Stimulated activated memory B cell treated with anti-CD40 and anti-IgM and Interleukin-4, amounts not matched to agents 10 μg/mL and 1 μg/mL and 100 μg/mL, for 72 hours (primary cell): Measurements from ENCODE around the gene MCUR1.
"Not testable (repeated sequence)": the region's sequence is repeated elsewhere in the genome, so short reads cannot be mapped to it uniquely, and the experiment has no call there.

Experiments
- ATAC-seq: fragments of 150-1000 bp; cut with Tn5 transposase; 2 replicates; pipeline ENCODE4 v1.10.0; 2021
- H3K27ac Mint-ChIP-seq: one replicate; pipeline ENCODE4 v1.8.0; 2022; ENCODE audit warnings: mild to moderate bottlenecking, mixed read lengths
- H3K27me3 Mint-ChIP-seq: one replicate; pipeline ENCODE4 v1.8.0; 2022; ENCODE audit warnings: mixed read lengths
- H3K36me3 Mint-ChIP-seq: one replicate; pipeline ENCODE4 v1.8.0; 2022; ENCODE audit warnings: mixed read lengths
- H3K4me1 Mint-ChIP-seq: one replicate; pipeline ENCODE4 v1.8.0; 2022; ENCODE audit warnings: mixed read lengths
- H3K4me3 Mint-ChIP-seq: one replicate; pipeline ENCODE4 v1.8.0; 2022; ENCODE audit warnings: mild to moderate bottlenecking, moderate library complexity, mixed read lengths
- H3K9me3 Mint-ChIP-seq: one replicate; pipeline ENCODE4 v1.8.0; 2022; ENCODE audit warnings: mixed read lengths

MCUR1 gene

DNA sequence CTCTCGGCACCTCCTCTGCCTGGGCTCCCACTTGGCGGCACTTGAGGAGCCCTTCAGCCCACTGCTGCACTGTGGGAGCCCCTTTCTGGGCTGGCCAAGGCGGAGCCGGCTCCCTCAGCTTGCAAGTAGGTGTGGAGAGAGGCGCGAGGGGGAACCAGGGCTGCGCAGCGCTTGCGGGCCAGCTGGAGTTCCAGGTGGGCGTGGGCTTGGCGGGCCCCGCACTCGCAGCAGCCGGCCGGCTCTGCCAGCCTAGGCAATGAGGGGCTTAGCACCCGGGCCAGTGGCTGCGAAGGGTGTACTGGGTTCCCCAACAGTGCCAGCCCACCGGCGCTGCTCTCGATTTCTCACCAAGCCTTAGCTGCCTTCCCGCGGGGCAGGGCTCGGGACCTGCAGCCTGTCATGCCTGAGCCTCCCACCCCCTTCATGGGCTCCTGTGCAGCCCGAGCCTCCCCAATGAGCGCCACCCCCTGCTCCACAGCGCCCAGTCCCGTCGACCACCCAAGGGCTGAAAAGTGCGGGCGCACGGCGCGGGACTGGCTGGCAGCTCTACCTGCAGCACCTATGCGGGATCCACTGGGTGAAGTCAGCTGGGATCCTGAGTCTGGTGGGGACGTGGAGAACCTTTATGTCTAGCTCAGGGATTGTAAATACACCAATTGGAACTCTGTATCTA, 41.9 kb downstream of the MCUR1 start:
- H3K4me1 Mint-ChIP-seq, result peaks cover 10% of the 10 kb centered on the region
- not testable (repeated sequence) for H3K9me3 Mint-ChIP-seq, H3K4me3 Mint-ChIP-seq, H3K36me3 Mint-ChIP-seq, H3K27ac Mint-ChIP-seq, ATAC-seq
- peaks cover 13% of the 10 kb centered on the region for H3K27me3 Mint-ChIP-seq

DNA sequence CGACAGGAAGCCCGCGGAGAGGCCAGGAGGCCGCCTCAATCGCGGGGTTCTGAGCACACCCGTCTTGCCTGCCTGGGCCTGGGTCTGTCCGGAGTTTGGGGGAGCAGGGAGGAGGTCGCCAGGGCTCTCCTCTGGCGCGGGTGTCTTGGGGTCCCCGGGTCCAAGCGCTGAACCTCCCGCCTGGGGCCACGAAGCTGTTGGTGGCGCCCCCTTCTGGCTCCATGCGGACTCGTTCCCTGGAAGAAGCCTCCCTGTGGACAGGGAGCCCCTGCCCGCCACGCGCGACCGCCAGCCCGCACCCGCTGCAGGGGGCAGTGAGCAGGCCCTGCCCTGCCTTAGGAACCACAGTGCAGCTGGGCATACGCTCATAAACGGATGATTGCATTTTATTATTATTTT, 44.7 kb downstream of the MCUR1 start:
- no peak for ATAC-seq
- Mint-ChIP-seq H3K4me1 (peaks cover 28% of the 10 kb centered on the region), H3K36me3 (no peaks in the 10 kb centered on the region), H3K27ac (no peak overlapping the region), H3K4me3 (no peak overlapping the region), H3K9me3 (no peaks in the 10 kb centered on the region), H3K27me3 (peaks cover 13% of the 10 kb centered on the region)

- peaks cover 13% of the 10 kb centered on the region for H3K27me3 Mint-ChIP-seq
These were observed 45.2 kb downstream of the MCUR1 start for GRCh38 chr6:13769034-13769654.

DNA sequence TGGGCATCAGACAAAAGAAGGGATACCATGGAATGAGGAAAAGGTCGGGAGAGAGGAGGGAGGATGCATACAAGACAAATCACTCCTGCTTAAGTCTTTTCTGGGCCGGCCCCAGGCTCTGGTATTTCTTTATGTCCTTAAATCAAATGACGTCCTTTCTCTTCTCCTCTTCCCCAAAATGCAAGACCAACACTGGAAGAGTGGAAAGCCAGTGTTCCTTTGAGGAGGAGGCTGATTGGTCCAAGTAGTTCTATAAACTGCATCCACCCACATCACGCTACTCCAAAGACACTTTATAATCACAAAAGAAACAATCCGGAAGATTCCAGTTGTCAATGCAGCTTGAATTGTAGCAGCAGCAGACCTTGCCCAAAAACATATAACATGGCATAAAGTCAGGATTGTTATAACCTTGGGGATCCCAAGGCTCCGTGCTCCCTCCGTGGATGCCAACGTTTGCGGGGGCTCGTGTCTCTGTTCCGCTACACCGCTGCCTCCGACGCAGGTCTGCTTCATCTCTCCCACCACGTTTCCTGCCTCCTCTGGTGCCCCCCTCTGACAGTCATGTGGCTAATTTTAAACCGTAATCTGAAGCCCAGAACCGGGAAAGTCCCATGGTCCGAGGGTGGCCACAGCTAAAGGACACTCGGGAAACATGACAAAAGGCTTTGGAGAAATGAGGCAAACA, 47.1 kb downstream of the MCUR1 start:
- H3K27ac Mint-ChIP-seq, result peak overlapping the region; percentile 21
- no peak for ATAC-seq
- H3K27me3 Mint-ChIP-seq, result peaks cover 13% of the 10 kb centered on the region
- peak overlapping the region; percentile 69 for H3K4me3 Mint-ChIP-seq
- no peaks in the 10 kb centered on the region for H3K36me3 Mint-ChIP-seq
- no peaks in the 10 kb centered on the region for H3K9me3 Mint-ChIP-seq
- peaks cover 46% of the 10 kb centered on the region for H3K4me1 Mint-ChIP-seq

More at GRCh38 chr6:13769034-13769654, 45.2 kb downstream of the MCUR1 start:
- H3K4me1 Mint-ChIP-seq, result peaks cover 30% of the 10 kb centered on the region
- no peaks in the 10 kb centered on the region for H3K36me3 Mint-ChIP-seq
- no peak for ATAC-seq
- H3K4me3 Mint-ChIP-seq, result no peak overlapping the region
- H3K27ac Mint-ChIP-seq, result no peak overlapping the region
- no peaks in the 10 kb centered on the region for H3K9me3 Mint-ChIP-seq

DNA sequence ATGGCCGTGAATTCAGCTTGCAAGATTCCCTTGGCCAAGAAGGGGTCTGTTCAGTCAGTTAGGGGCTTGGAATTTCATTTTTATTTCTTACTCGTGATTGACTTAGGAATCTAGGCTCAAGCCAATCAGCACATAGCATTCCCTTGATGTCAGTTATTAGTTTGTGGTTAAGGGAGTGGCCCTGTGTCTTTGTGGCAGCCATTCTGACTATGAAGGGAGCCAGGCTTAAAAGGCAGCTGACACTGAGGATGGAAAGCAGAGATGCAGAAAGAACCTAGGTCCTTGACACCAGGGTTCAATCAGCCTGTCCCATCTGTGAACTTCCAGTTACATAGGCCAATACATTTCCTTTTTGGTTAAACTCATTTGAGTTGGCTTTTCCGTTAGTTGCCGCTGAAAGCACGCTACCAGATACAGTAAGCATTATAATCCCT, 48.1 kb downstream of the MCUR1 start:
- no peaks in the 10 kb centered on the region for H3K9me3 Mint-ChIP-seq
- peaks cover 13% of the 10 kb centered on the region for H3K27me3 Mint-ChIP-seq
- no peak overlapping the region for H3K27ac Mint-ChIP-seq
- no peak overlapping the region for H3K4me3 Mint-ChIP-seq
- H3K4me1 Mint-ChIP-seq, result peaks cover 47% of the 10 kb centered on the region
- no peaks in the 10 kb centered on the region for H3K36me3 Mint-ChIP-seq
- ATAC-seq, result no peak

DNA sequence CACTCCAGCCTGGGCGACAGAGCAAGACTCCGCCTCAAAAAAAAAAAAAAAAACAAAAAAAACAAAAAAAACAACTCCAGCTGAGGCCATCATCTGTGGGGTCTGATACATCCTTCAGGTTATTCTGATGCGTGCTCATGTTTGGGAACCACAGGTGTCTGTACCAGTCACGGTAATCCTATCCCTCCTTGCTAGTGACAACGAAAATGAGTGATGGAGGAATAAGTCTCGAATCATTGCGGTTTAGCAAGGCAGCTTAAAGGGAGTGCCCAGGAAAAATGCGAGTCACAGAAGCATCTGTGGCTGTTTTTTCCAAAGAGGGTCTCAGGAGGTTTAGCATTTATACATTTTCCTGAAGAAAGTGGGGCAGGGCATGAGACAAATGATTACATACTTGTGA, 48.8 kb downstream of the MCUR1 start:
- no peaks in the 10 kb centered on the region for H3K9me3 Mint-ChIP-seq
- H3K27ac Mint-ChIP-seq, result no peak overlapping the region
- peaks cover 47% of the 10 kb centered on the region for H3K4me1 Mint-ChIP-seq
- ATAC-seq, result no peak
- no peak overlapping the region for H3K4me3 Mint-ChIP-seq
- H3K36me3 Mint-ChIP-seq, result no peaks in the 10 kb centered on the region
- peaks cover 13% of the 10 kb centered on the region for H3K27me3 Mint-ChIP-seq

DNA sequence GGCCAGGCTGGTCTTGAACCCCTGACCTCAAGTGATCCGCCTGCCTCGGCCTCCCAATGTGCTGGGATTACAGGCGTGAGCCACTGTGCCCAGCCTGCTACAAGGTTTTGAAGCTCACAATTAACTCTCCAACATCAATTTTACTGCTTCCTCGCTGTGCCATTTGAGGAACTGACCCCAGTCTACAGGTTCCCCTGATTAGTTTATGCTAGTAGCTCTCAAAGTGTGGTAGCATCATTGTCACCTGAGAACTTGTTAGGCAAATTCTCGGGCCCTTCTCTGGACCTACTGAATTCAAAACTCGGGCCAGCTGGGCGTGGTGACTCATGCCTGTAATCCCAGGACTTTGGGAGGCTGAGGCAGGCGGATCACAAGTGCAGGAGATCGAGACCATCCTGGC, 49.4 kb downstream of the MCUR1 start:
- Mint-ChIP-seq H3K4me3 (no peak overlapping the region), H3K4me1 (peaks cover 47% of the 10 kb centered on the region), H3K36me3 (no peaks in the 10 kb centered on the region), H3K27ac (peak overlapping the region; percentile 74), H3K9me3 (no peaks in the 10 kb centered on the region), H3K27me3 (peaks cover 13% of the 10 kb centered on the region)
- ATAC-seq, result peak; percentile 80

DNA sequence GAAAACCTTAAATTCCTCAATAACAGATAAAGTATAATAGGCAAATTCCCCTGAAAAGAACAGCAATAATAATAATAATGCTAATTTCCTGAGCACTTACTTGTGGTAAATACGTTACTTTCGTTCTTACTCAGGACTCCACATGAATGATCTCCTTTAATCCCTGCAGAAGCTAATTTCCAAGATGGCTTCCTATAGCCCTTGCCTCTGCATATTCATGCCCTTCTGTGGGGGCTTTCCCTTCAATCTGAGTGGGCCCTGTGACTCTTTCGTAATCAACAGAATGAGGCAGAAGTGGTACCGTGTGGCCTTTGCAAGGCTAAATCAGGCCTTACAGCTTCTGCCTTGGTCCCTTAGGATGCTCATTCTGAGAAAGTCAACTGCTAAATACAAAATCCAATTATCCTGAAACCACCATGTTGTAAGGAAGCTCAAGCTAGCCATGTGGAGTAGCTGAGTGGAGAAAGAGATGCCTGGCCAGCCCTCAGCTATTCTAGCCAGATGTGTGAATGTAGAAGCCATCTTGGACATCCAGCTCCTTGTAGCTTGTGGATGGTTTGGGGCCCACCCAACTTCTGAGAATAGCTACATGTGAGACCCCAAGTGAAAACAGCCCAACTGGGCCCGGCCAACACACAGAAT, 50.5 kb downstream of the MCUR1 start:
- no peaks in the 10 kb centered on the region for H3K9me3 Mint-ChIP-seq
- H3K4me1 Mint-ChIP-seq, result peaks cover 47% of the 10 kb centered on the region
- H3K4me3 Mint-ChIP-seq, result no peak overlapping the region
- peak overlapping the region; percentile 43 for H3K27ac Mint-ChIP-seq
- peaks cover 13% of the 10 kb centered on the region for H3K27me3 Mint-ChIP-seq
- ATAC-seq, result peak; percentile 92
- H3K36me3 Mint-ChIP-seq, result no peaks in the 10 kb centered on the region

DNA sequence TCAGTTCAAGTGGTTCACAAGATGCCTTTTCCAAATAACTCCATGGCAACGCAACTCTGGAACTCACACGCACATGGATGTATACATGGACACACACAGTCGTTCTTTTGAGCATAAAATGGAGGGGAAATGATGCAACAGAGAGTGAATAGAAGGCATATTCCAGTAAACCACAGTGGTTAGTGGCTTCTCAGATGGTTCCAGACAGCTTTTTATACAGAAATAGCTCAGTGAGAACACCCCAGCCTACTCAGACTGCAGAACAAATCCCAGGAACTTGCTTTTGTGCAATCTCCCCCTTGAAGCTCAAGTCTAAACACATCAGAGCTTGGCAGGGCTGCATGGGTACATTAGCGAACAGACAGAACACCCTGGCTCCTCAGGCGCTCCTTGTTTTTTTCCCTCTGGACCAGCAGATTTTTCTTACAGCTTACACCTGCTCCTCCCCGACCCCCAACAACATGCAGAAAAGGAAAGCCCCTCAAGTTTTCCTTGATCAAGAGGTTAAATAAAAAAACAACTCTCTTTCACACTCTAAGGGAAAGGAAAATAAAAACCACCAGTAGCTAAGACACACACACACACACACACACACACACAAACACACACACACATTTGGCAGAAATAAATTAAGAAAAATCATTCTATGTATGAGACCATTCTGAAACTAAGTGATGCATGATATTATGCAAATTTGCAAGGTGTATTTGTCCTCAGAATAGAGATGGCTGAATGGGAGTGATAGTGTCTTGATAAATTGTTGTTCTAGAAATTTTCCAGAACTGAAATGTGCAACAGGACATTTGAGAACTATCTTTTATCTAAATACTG, 51.5 kb downstream of the MCUR1 start:
- peaks cover 40% of the 10 kb centered on the region for H3K4me1 Mint-ChIP-seq

GRCh38 chr6:13761361-13762036, 52.9 kb downstream of the MCUR1 start:
- ATAC-seq, result no peak
- no peak overlapping the region for H3K4me3 Mint-ChIP-seq
- peak overlapping the region; percentile 44 for H3K27ac Mint-ChIP-seq
- H3K9me3 Mint-ChIP-seq, result no peaks in the 10 kb centered on the region
- no peaks in the 10 kb centered on the region for H3K27me3 Mint-ChIP-seq
- H3K4me1 Mint-ChIP-seq, result peaks cover 30% of the 10 kb centered on the region
- H3K36me3 Mint-ChIP-seq, result no peaks in the 10 kb centered on the region

More for the DNA sequence above, 51.5 kb downstream of the MCUR1 start:
- Mint-ChIP-seq H3K27me3 (peaks cover 4% of the 10 kb centered on the region), H3K4me3 (peak overlapping the region; percentile 27), H3K36me3 (no peaks in the 10 kb centered on the region), H3K27ac (peak overlapping the region; percentile 44), H3K9me3 (no peaks in the 10 kb centered on the region)
- no peak for ATAC-seq

- Mint-ChIP-seq H3K36me3 (no peaks in the 10 kb centered on the region), H3K9me3 (no peaks in the 10 kb centered on the region), H3K27ac (no peak overlapping the region), H3K4me1 (peaks cover 25% of the 10 kb centered on the region), H3K27me3 (no peaks in the 10 kb centered on the region), H3K4me3 (no peak overlapping the region)
- ATAC-seq, result no peak
These were observed 53.8 kb downstream of the MCUR1 start for GRCh38 chr6:13760307-13761304.

GRCh38 chr6:13759025-13759424, 55.3 kb downstream of the MCUR1 start:
- Mint-ChIP-seq H3K36me3 (no peaks in the 10 kb centered on the region), H3K9me3 (no peaks in the 10 kb centered on the region), H3K4me3 (no peak overlapping the region), H3K27ac (no peak overlapping the region), H3K4me1 (peaks cover 16% of the 10 kb centered on the region), H3K27me3 (no peaks in the 10 kb centered on the region)
- ATAC-seq, result no peak

DNA sequence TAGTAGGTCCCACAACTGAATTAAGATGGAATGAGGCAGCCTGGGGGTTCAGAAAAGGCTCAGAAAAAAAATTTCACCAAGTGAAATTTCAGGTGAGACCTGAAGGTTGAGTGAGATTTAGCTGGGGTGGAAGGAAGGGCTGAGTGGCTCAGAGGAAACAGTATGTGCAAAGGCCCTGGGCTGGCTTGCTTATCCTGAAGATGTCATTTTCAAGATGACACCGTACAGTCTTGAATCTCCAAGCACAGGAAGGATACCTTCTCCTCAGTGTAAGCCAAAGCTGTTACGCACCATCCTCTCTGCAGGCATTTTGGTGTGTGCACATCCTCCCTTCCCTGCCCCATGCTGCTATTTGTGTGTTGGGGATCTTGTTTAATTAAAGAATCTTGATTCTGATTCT, 59.7 kb downstream of the MCUR1 start:
- Mint-ChIP-seq H3K9me3 (no peaks in the 10 kb centered on the region), H3K36me3 (no peaks in the 10 kb centered on the region), H3K27me3 (no peaks in the 10 kb centered on the region), H3K4me3 (no peak overlapping the region), H3K4me1 (peaks cover 5% of the 10 kb centered on the region), H3K27ac (no peak overlapping the region)
- ATAC-seq, result no peak
